Mesenchymal stem cell (in vitro differentiated cells and primary cell): ENCODE measurements around the gene APOBEC3F.
A peak's percentile ranks its signal among the peaks of the same experiment; 100 is the strongest.
"Not testable (repeated sequence)": the region's sequence is repeated elsewhere in the genome, so short reads cannot be mapped to it uniquely, and the experiment has no call there.

Source experiments
- DNase-seq: peaks from one replicate; pipeline ENCODE4 v3.0.0-alpha.2; 2013
- H2AFZ ChIP-seq: one replicate; pipeline ENCODE4 v1.6.1; 2013; ENCODE audit warnings: low read depth, mild to moderate bottlenecking, control low read depth, inconsistent platforms, low read length, moderate library complexity
- H2AK5ac ChIP-seq: 2 replicates; pipeline ENCODE4 v1.6.1; 2013; ENCODE audit warnings: low read length, moderate library complexity, mild to moderate bottlenecking, inconsistent platforms; ENCODE audit not compliant: severe bottlenecking
- H2BK120ac ChIP-seq: one replicate; pipeline ENCODE4 v1.6.1; 2013; ENCODE audit warnings: low read depth, mild to moderate bottlenecking, inconsistent platforms, low read length, moderate library complexity
- H2BK12ac ChIP-seq, 2 experiments: one replicate each; pipeline ENCODE4 v1.6.1; 2013; ENCODE audit warnings: inconsistent platforms in 2 of 2, low read length in 2 of 2, mild to moderate bottlenecking in 2 of 2, moderate library complexity in 2 of 2, control low read depth in 1 of 2
- H2BK15ac ChIP-seq: one replicate; pipeline ENCODE4 v1.6.1; 2013; ENCODE audit warnings: mild to moderate bottlenecking, low read depth, inconsistent platforms; ENCODE audit not compliant: poor library complexity, severe bottlenecking
- H2BK5ac ChIP-seq: 2 replicates; pipeline ENCODE4 v1.6.1; 2013; ENCODE audit warnings: low read depth, mild to moderate bottlenecking, low read length, control low read depth, inconsistent platforms; ENCODE audit not compliant: poor library complexity, severe bottlenecking
- H3K14ac ChIP-seq, 2 experiments: one replicate each; pipeline ENCODE4 v1.6.1; 2013; ENCODE audit warnings: inconsistent platforms in 2 of 2, low read length in 2 of 2, control low read depth in 1 of 2, mild to moderate bottlenecking in 1 of 2, moderate library complexity in 1 of 2
- H3K18ac ChIP-seq, 2 experiments: one replicate each; pipeline ENCODE4 v1.6.1; 2013; ENCODE audit warnings: inconsistent platforms in 2 of 2, low read length in 2 of 2, control low read depth in 1 of 2, low read depth in 1 of 2, mild to moderate bottlenecking in 1 of 2
- H3K23ac ChIP-seq, 2 experiments: one replicate each; pipeline ENCODE4 v1.6.1; 2013; ENCODE audit warnings: inconsistent platforms in 2 of 2, low read length in 2 of 2, mild to moderate bottlenecking in 2 of 2, moderate library complexity in 2 of 2, control low read depth in 1 of 2
- H3K27ac ChIP-seq: 2 replicates; pipeline ENCODE4 v1.5.1; 2013; ENCODE audit warnings: mild to moderate bottlenecking, moderate library complexity, low read length, control low read depth, inconsistent platforms; ENCODE audit not compliant: poor library complexity, severe bottlenecking
- H3K27me3 ChIP-seq, 2 experiments: 2 replicates each; pipeline versions ENCODE4 v1.6.1 to v1.7.0; 2013; ENCODE audit warnings: low read length in 2 of 2, mild to moderate bottlenecking in 2 of 2, moderate library complexity in 2 of 2, control low read depth in 1 of 2, inconsistent platforms in 1 of 2; ENCODE audit not compliant: control insufficient read depth in 1 of 2, insufficient read depth in 1 of 2
- H3K36me3 ChIP-seq, 2 experiments: 2 replicates each; pipeline versions ENCODE4 v1.6.1 to v1.7.0; 2013; ENCODE audit warnings: low read length in 2 of 2, control low read depth in 1 of 2, inconsistent platforms in 1 of 2, low read depth in 1 of 2, mild to moderate bottlenecking in 1 of 2; ENCODE audit not compliant: insufficient read depth in 2 of 2, control insufficient read depth in 1 of 2
- H3K4ac ChIP-seq, 2 experiments: one replicate each; pipeline ENCODE4 v1.6.1; 2013; ENCODE audit warnings: inconsistent platforms in 2 of 2, low read length in 2 of 2, mild to moderate bottlenecking in 2 of 2, moderate library complexity in 2 of 2, control low read depth in 1 of 2, low read depth in 1 of 2
- H3K4me1 ChIP-seq: 2 replicates; pipeline ENCODE4 v1.6.1; 2013; ENCODE audit warnings: low read depth, low read length, control low read depth; ENCODE audit not compliant: control insufficient read depth, insufficient read depth
- H3K4me2 ChIP-seq: 2 replicates; pipeline ENCODE4 v1.6.1; 2013; ENCODE audit warnings: low read length, mild to moderate bottlenecking, inconsistent platforms; ENCODE audit not compliant: poor library complexity, severe bottlenecking
- H3K4me3 ChIP-seq, 2 experiments: 2 replicates each; pipeline versions ENCODE4 v1.5.1 to v1.7.0; 2013; ENCODE audit warnings: low read length in 2 of 2, mild to moderate bottlenecking in 2 of 2, control low read depth in 1 of 2, low read depth in 1 of 2; ENCODE audit not compliant: insufficient read depth in 1 of 2
- H3K79me1 ChIP-seq: replicated peaks from 2 replicates; pipeline ENCODE4 v1.6.1; 2013; ENCODE audit warnings: mild to moderate bottlenecking, control low read depth, low read length, inconsistent platforms; ENCODE audit not compliant: poor library complexity, severe bottlenecking
- H3K9ac ChIP-seq: 2 replicates; pipeline ENCODE4 v1.7.0; 2013; ENCODE audit warnings: mild to moderate bottlenecking, low read length, moderate library complexity
- H3K9me3 ChIP-seq: 2 replicates; pipeline ENCODE4 v1.7.0; 2013; ENCODE audit warnings: mild to moderate bottlenecking, low read length; ENCODE audit not compliant: control insufficient read depth
- H4K8ac ChIP-seq: one replicate; pipeline ENCODE4 v1.6.1; 2013; ENCODE audit warnings: inconsistent platforms, mild to moderate bottlenecking, low read length, moderate library complexity
- H4K91ac ChIP-seq: one replicate; pipeline ENCODE4 v1.6.1; 2013; ENCODE audit warnings: mild to moderate bottlenecking, low read length, inconsistent platforms
- WGBS: methylation state at CpG from one replicate; pipeline ENCODE4 v1.1.7; 2013; ENCODE audit warnings: mixed read lengths; 5-methylcytosine and 5-hydroxymethylcytosine counted together

The APOBEC3F gene

GRCh38 chr22:39073981-39074380 is 33.3 kb downstream of the APOBEC3F start:
- Histone ChIP-seq H2AFZ (no peak overlapping the region), H3K27me3 (peaks cover 0 to 12% of the 10 kb centered on the region in 2 experiments), H2BK5ac (no peak overlapping the region), H2BK12ac (no peak overlapping the region), H3K9me3 (no peaks in the 10 kb centered on the region), H2AK5ac (no peak overlapping the region), H3K36me3 (no peaks in the 10 kb centered on the region), H3K79me1 (peaks cover 2% of the 10 kb centered on the region), H4K91ac (no peak overlapping the region), H3K4me2 (no peak overlapping the region), H3K14ac (no peak overlapping the region), H3K27ac (no peak overlapping the region), H2BK15ac (no peak overlapping the region), H3K9ac (no peak overlapping the region), H3K23ac (no peak overlapping the region), H3K4ac (no peak overlapping the region), H3K4me1 (peaks cover 7% of the 10 kb centered on the region), H4K8ac (no peak overlapping the region), H3K18ac (no peak overlapping the region), H3K4me3 (no peak overlapping the region), H2BK120ac (no peak overlapping the region)
- 100% methylated on average over 1 of the region's 2 CpGs for WGBS
- DNase-seq = no peak

- not testable (repeated sequence) for H3K36me3 ChIP-seq, H3K79me1 ChIP-seq, DNase-seq, H3K14ac ChIP-seq, H2BK5ac ChIP-seq, H3K9me3 ChIP-seq, H3K4ac ChIP-seq, H2BK15ac ChIP-seq, H4K91ac ChIP-seq, H2BK120ac ChIP-seq, H3K23ac ChIP-seq, H2BK12ac ChIP-seq, H3K9ac ChIP-seq, H2AFZ ChIP-seq, H3K27ac ChIP-seq, H3K27me3 ChIP-seq, H3K18ac ChIP-seq, H2AK5ac ChIP-seq, H3K4me1 ChIP-seq
- H3K4me3 ChIP-seq = peak overlapping the region in 1 of 2 experiments; percentile 49
- WGBS = 60% methylated on average over 8 of the region's 24 CpGs
- peak overlapping the region; percentile 54 for H4K8ac ChIP-seq
- peak overlapping the region; percentile 16 for H3K4me2 ChIP-seq
Observed at GRCh38 chr22:39076155-39077025, 35.7 kb downstream of the APOBEC3F start.

GRCh38 chr22:39077026-39077840 is 36.6 kb downstream of the APOBEC3F start, which contains the start of gene APOBEC3G:
APOBEC3G (plus strand) TSS chr22:39077275; CDS start chr22:39077362, 87 bp downstream.
- not testable (repeated sequence) for H2BK5ac ChIP-seq, H3K9me3 ChIP-seq, H3K4me1 ChIP-seq, H3K79me1 ChIP-seq, H3K36me3 ChIP-seq, H3K27me3 ChIP-seq, H3K27ac ChIP-seq, H2AK5ac ChIP-seq
- Histone ChIP-seq H2BK120ac (peak within 1 kb of the TSS; percentile 90), H3K4ac (peak within 1 kb of the TSS; percentile 57 to 90), H4K91ac (peak within 1 kb of the TSS; percentile 95), H3K18ac (peak within 1 kb of the TSS; percentile 59 to 91), H2BK15ac (peak within 1 kb of the TSS; percentile 26), H3K4me2 (peak within 1 kb of the TSS; percentile 57), H2AFZ (peak within 1 kb of the TSS; percentile 29), H3K14ac (peak within 1 kb of the TSS in 1 of 2 experiments; percentile 44), H2BK12ac (peak within 1 kb of the TSS; percentile 34 to 78), H4K8ac (peak within 1 kb of the TSS; percentile 94), H3K4me3 (peak within 1 kb of the TSS; percentile 18 to 79), H3K9ac (peak within 1 kb of the TSS; percentile 82), H3K23ac (peak within 1 kb of the TSS in 1 of 2 experiments; percentile 89)
- peak; percentile 77 for DNase-seq
- WGBS = 40% methylated on average over 13 of the region's 17 CpGs

GRCh38 chr22:39077912-39078311 is 37.2 kb downstream of the APOBEC3F start:
- H3K36me3 ChIP-seq, DNase-seq, H2BK5ac ChIP-seq, H3K18ac ChIP-seq, H4K8ac ChIP-seq, H3K79me1 ChIP-seq, H2BK120ac ChIP-seq, H2BK15ac ChIP-seq, H2AFZ ChIP-seq, H4K91ac ChIP-seq, H2AK5ac ChIP-seq, H3K9me3 ChIP-seq, H3K4me2 ChIP-seq, H3K27me3 ChIP-seq, H3K14ac ChIP-seq, H3K27ac ChIP-seq, H3K4me1 ChIP-seq, H3K23ac ChIP-seq: not testable (repeated sequence)
- Histone ChIP-seq H2BK12ac (peak overlapping the region in 1 of 2 experiments; percentile 34), H3K9ac (peak overlapping the region; percentile 82), H3K4me3 (peak overlapping the region in 1 of 2 experiments; percentile 79), H3K4ac (peak overlapping the region in 1 of 2 experiments; percentile 36)
- WGBS = 94% methylated on average over 11 of the region's 12 CpGs
